ENCODE measurements around the gene HOXB13.

DNA sequence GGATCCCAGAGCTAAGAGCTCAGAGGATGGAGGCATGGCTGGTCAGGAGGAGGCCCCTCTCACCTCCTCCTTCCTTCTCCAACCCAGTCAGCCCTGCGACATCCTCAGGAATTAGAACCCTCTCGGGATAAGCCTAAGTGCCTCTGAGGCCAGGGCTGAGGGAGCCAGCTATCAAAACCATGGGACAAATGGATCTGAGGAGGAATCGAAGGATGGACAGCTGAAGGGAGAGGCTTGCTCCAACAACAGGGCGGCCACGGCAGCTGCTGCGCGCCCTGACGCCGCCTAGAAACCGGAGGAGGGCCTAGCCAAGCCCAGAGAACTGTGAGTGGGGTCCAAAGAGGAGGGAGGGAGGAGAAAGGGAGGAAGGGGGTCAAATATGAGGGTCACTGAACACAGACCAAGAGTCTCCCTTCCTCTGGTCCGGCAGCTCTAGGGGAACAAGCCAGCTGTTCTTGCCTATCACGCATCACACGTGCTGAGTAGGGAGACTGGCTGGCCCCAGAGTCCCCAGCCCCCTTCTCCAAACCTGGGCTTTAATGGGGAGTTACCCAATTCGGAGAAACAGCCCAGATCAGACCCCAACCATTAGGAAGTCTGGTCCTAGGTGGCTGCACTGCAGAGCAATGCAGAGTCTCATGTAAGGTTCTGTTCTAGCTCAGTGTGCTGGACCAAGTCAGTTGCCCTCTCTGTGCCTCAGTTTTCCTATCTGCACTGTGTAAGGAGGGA, 5.9 kb upstream of the HOXB13 start:
- TF ChIP-seq EP300 (conservative IDR thresholded peaks at IDR 0.05; ENCODE audit: poor library complexity, severe bottlenecking) (no peak), REST (IDR thresholded peaks at IDR 0.05; ENCODE audit: borderline replicate concordance) (no peak), CTCF (IDR thresholded peaks at IDR 0.05; ENCODE audit: poor library complexity, severe bottlenecking) (no peak), MXI1 (conservative IDR thresholded peaks at IDR 0.05; ENCODE audit: poor library complexity, severe bottlenecking) (no peak)

Measured in neural cell (in vitro differentiated cells).